Prostate gland (tissue), 2 donors: ENCODE results near the gene SLC30A10. TPM values are rescaled to one million over a fixed set of nuclear protein-coding genes. Genes with fewer than 3 reads are reported as not detected.
"Not testable (repeated sequence)": the region's sequence is repeated elsewhere in the genome, so short reads cannot be mapped to it uniquely, and the experiment has no call there.

Source experiments
- DNase-seq: peaks from one replicate; pipeline ENCODE4 v3.0.0-alpha.2; 2019; ENCODE audit warnings: low spot score
- H3K27ac ChIP-seq, 2 donors: fragments of 200-600 bp; sonication (generic); 2 replicates each; pipeline ENCODE4 v1.5.1; 2017 to 2019
- H3K27me3 ChIP-seq: fragments of 200-600 bp; sonication (generic); replicated peaks from 2 replicates; pipeline ENCODE4 v1.5.1; 2019; ENCODE audit not compliant: insufficient read depth
- H3K36me3 ChIP-seq, 2 donors: fragments of 200-600 bp; sonication (generic); 1 replicate in 1 of 2; 2 replicates in 1 of 2; pipeline versions ENCODE4 v1.5.1 to v1.8.1; 2017 to 2019
- H3K4me1 ChIP-seq: fragments of 200-600 bp; sonication (generic); replicated peaks from 2 replicates; pipeline ENCODE4 v1.5.1; 2019
- H3K4me3 ChIP-seq, 2 donors: fragments of 200-600 bp; sonication (generic); 2 replicates each; pipeline ENCODE4 v1.5.1; 2017 to 2019
- H3K9me3 ChIP-seq: fragments of 200-600 bp; sonication (generic); 2 replicates; pipeline ENCODE4 v1.5.1; 2017
- CTCF ChIP-seq, 4 experiments: fragments of 200-600 bp in 2 of 4; fragments of 450-650 bp in 2 of 4; sonication (generic) in 2 of 4; IDR thresholded peaks; 1 replicate in 3 of 4; 2 replicates in 1 of 4; pipeline ENCODE4 v1.5.1; 2016 to 2019; ENCODE audit warnings: antibody characterized with exemption in 4 of 4, mild to moderate bottlenecking in 2 of 4, moderate library complexity in 2 of 4
- POLR2A ChIP-seq: fragments of 450-650 bp; IDR thresholded peaks from one replicate; pipeline ENCODE4 v1.6.1; 2016; ENCODE audit warnings: antibody characterized with exemption, mild to moderate bottlenecking
- POLR2AphosphoS5 ChIP-seq: sonication (generic); formaldehyde crosslinking; IDR thresholded peaks from one replicate; pipeline ENCODE4 v1.6.1; 2017; ENCODE audit warnings: antibody characterized with exemption
- WGBS: methylation state at CpG from one replicate; pipeline ENCODE4 v1.1.5; 2018; 5-methylcytosine and 5-hydroxymethylcytosine counted together
- intact Hi-C: fragments of 100-400 bp; cut with DNase I; formaldehyde crosslinking; loops from one replicate; pipeline ENCODE4 v1.14.2; 2022
- total RNA-seq, 2 donors: library from RNA; depleted of rRNA; stranded (reverse); fragments of >200 nt; gene quantifications; one replicate each; pipeline ENCODE4 v1.1.0, GENCODE V29; 2016

SLC30A10 gene
- total RNA-seq, 2 donors from 2014 or later, result 0.18 to 1.4 TPM

GRCh38 chr1:219900201-219900600 lies 28.2 kb downstream of the SLC30A10 start:
- WGBS, result 23% methylated on average over 1 of the region's 1 CpG
- intact Hi-C loops, result no loop called here
- Histone ChIP-seq H3K27ac (no peak overlapping the region), H3K4me1 (no peaks in the 10 kb centered on the region), H3K4me3 (no peak overlapping the region), H3K27me3 (no peaks in the 10 kb centered on the region), H3K9me3 (no peaks in the 10 kb centered on the region), H3K36me3 (no peaks in the 10 kb centered on the region)
- no peak for DNase-seq
- TF ChIP-seq POLR2A (no peak), POLR2AphosphoS5 (no peak), CTCF (IDR thresholded peaks at IDR 0.05) (no peak)

- WGBS, result 82% methylated on average over 5 of the region's 5 CpGs
Observed at GRCh38 chr1:219898375-219898774, 30.0 kb downstream of the SLC30A10 start.

GRCh38 chr1:219897914-219898313 lies 30.4 kb downstream of the SLC30A10 start:
- H3K27me3 ChIP-seq, result no peaks in the 10 kb centered on the region
- H3K4me3 ChIP-seq, result no peak overlapping the region
- intact Hi-C loops, result no loop called here
- 42% methylated on average over 5 of the region's 5 CpGs for WGBS
- no peak overlapping the region for H3K27ac ChIP-seq
- TF ChIP-seq POLR2A (no peak), POLR2AphosphoS5 (no peak)
- no peaks in the 10 kb centered on the region for H3K4me1 ChIP-seq
- no peak for DNase-seq
- no peaks in the 10 kb centered on the region for H3K36me3 ChIP-seq
- H3K9me3 ChIP-seq, result no peaks in the 10 kb centered on the region

More at GRCh38 chr1:219898375-219898774, 30.0 kb downstream of the SLC30A10 start:
- Histone ChIP-seq H3K9me3 (no peaks in the 10 kb centered on the region), H3K4me3 (no peak overlapping the region), H3K27ac (no peak overlapping the region), H3K27me3 (no peaks in the 10 kb centered on the region), H3K4me1 (no peaks in the 10 kb centered on the region), H3K36me3 (no peaks in the 10 kb centered on the region)
- no peak for TF ChIP-seq POLR2AphosphoS5
- no peak for TF ChIP-seq CTCF (IDR thresholded peaks at IDR 0.05)
- no peak for TF ChIP-seq POLR2A
- no peak for DNase-seq
- intact Hi-C loops, result no loop called here

GRCh38 chr1:219892271-219892670 lies 36.1 kb downstream of the SLC30A10 start:
- H3K4me3 ChIP-seq, H3K27ac ChIP-seq, intact Hi-C loops, H3K27me3 ChIP-seq, DNase-seq, H3K4me1 ChIP-seq, H3K9me3 ChIP-seq, H3K36me3 ChIP-seq: not testable (repeated sequence)
- 100% methylated on average over 1 of the region's 1 CpG for WGBS

- WGBS, result 82% methylated on average over 4 of the region's 4 CpGs
Observed at GRCh38 chr1:219891846-219892245, 36.5 kb downstream of the SLC30A10 start.

GRCh38 chr1:219888667-219889066 lies 39.7 kb downstream of the SLC30A10 start:
- H3K36me3 ChIP-seq, H3K27me3 ChIP-seq, H3K4me3 ChIP-seq, intact Hi-C loops, H3K27ac ChIP-seq, DNase-seq, H3K4me1 ChIP-seq, H3K9me3 ChIP-seq: not testable (repeated sequence)
- WGBS, result 94% methylated on average over 4 of the region's 4 CpGs

More at GRCh38 chr1:219891846-219892245, 36.5 kb downstream of the SLC30A10 start:
- intact Hi-C loops, H3K27ac ChIP-seq, H3K9me3 ChIP-seq, H3K36me3 ChIP-seq, DNase-seq, H3K4me1 ChIP-seq, H3K4me3 ChIP-seq, H3K27me3 ChIP-seq: not testable (repeated sequence)

- no peak overlapping the region for H3K4me3 ChIP-seq
- TF ChIP-seq CTCF (IDR thresholded peaks at IDR 0.05) (no peak), POLR2A (no peak)
- H3K9me3 ChIP-seq, result no peaks in the 10 kb centered on the region
- no peaks in the 10 kb centered on the region for H3K36me3 ChIP-seq
- intact Hi-C loops, result no loop called here
- no peaks in the 10 kb centered on the region for H3K27me3 ChIP-seq
- 72% methylated on average over 2 of the region's 2 CpGs for WGBS
- H3K4me1 ChIP-seq, result no peaks in the 10 kb centered on the region
- no peak for DNase-seq
- H3K27ac ChIP-seq, result no peak overlapping the region
Observed at GRCh38 chr1:219885680-219886079, 42.7 kb downstream of the SLC30A10 start.
